Measurements from ENCODE around the gene EEFSEC.

The EEFSEC gene

GRCh38 chr3:128207951-128208350 lies 54.7 kb downstream of the EEFSEC start:
- Mint-ChIP-seq H3K36me3 (ENCODE audit: low read depth) (no peaks in the 10 kb centered on the region), H3K27me3 (ENCODE audit: low read depth) (peaks cover 5% of the 10 kb centered on the region), H3K4me1 (peaks cover 57% of the 10 kb centered on the region), H3K4me3 (peak overlapping the region in 1 of 3 experiments; percentile 16), H3K9me3 (no peaks in the 10 kb centered on the region), H3K27ac (peak overlapping the region; percentile 94 to 99 (median 97))
- TF ChIP-seq CTCF (IDR thresholded peaks at IDR 0.05; ENCODE audit: unreplicated experiment in 3 of 3), result no peak

DNA sequence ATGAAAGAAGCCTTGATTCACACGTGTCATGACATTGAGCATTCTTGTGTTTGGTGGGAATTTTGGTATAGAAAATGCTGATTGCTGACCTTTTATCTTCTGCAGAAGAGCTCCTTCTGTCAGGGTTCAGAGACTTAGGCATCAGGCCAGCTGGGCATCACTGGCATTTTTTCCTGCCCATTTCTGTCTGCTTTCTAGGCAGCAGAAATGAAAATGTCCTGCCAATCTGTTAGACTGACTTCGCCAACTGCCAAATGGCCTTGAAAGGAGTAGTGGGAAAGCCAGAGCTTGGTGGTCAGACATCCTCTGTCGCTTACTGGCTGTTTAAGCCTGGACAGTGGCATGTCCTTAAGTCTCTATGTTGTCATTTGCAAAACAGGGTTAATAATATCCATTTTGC lies 57.4 kb downstream of the EEFSEC start:
- Mint-ChIP-seq H3K4me3 (no peak overlapping the region), H3K9me3 (no peaks in the 10 kb centered on the region), H3K4me1 (peaks cover 53% of the 10 kb centered on the region), H3K27me3 (ENCODE audit: low read depth) (peaks cover 5% of the 10 kb centered on the region), H3K27ac (peak overlapping the region in 1 of 3 experiments; percentile 55), H3K36me3 (ENCODE audit: low read depth) (no peaks in the 10 kb centered on the region)
- no peak for TF ChIP-seq CTCF (IDR thresholded peaks at IDR 0.05; ENCODE audit: unreplicated experiment in 3 of 3)

- peaks cover 56% of the 10 kb centered on the region for H3K4me1 Mint-ChIP-seq
- no peak overlapping the region for H3K27ac Mint-ChIP-seq
- TF ChIP-seq CTCF (IDR thresholded peaks at IDR 0.05; ENCODE audit: unreplicated experiment in 3 of 3), result no peak
- no peaks in the 10 kb centered on the region for H3K9me3 Mint-ChIP-seq
- H3K27me3 Mint-ChIP-seq (ENCODE audit: low read depth), result peaks cover 5% of the 10 kb centered on the region
- H3K36me3 Mint-ChIP-seq (ENCODE audit: low read depth), result no peaks in the 10 kb centered on the region
- H3K4me3 Mint-ChIP-seq, result no peak overlapping the region
Measured at GRCh38 chr3:128214056-128214455, 60.8 kb downstream of the EEFSEC start.

- no peaks in the 10 kb centered on the region for H3K36me3 Mint-ChIP-seq (ENCODE audit: low read depth)
- peaks cover under 1% of the 10 kb centered on the region for H3K27me3 Mint-ChIP-seq (ENCODE audit: low read depth)
- no peak for TF ChIP-seq CTCF (IDR thresholded peaks at IDR 0.05; ENCODE audit: unreplicated experiment in 3 of 3)
- no peak overlapping the region for H3K4me3 Mint-ChIP-seq
- H3K27ac Mint-ChIP-seq, result peak overlapping the region in 2 of 3 experiments; percentile 84 to 96
- peaks cover 55% of the 10 kb centered on the region for H3K4me1 Mint-ChIP-seq
- H3K9me3 Mint-ChIP-seq, result no peaks in the 10 kb centered on the region
Measured at GRCh38 chr3:128215290-128215689, 62.0 kb downstream of the EEFSEC start.

DNA sequence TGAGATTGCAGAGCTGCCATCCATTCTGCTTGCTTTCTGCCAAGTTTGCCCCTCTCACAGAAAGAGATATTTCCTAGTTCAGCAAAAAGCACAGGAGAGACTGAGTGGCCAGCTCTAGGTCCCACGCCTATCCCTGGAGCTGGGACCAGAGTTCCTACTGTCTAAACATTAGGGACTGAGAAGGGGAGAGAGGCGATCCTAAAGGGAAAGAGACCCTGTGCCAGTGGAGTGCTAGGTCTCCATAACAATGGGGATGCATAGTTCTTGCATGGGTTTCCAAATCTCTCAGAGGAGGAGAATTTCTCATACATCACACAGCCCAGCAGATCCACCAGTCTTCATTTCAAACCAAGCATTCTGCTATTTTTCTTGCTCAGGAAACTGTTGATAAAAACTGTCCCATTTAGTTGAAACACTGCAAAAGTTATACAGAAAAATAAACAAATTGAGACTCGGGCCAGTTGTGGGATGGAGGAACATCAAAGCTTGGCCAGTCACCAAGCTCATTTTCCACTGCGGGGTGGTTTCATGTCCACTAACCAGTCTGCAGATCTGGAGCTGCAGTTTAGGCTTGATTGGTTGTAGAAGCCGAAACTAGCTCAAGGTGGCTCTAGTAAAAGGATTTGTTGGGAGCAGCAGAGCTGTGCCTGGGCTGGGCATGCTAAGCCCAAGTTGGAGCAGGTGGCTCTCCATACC lies 62.7 kb downstream of the EEFSEC start:
- Mint-ChIP-seq H3K4me3 (no peak overlapping the region), H3K4me1 (peaks cover 54% of the 10 kb centered on the region), H3K27me3 (ENCODE audit: low read depth) (no peaks in the 10 kb centered on the region), H3K27ac (peak overlapping the region; percentile 32 to 96 (median 84)), H3K36me3 (ENCODE audit: low read depth) (no peaks in the 10 kb centered on the region), H3K9me3 (no peaks in the 10 kb centered on the region)
- no peak for TF ChIP-seq CTCF (IDR thresholded peaks at IDR 0.05; ENCODE audit: unreplicated experiment in 3 of 3)

All from nephron (organoid).